ENCODE results near the gene ALKBH5. TPM values are rescaled to one million over a fixed set of nuclear protein-coding genes. Genes with fewer than 3 reads are reported as not detected.
"Not testable (repeated sequence)": the region's sequence is repeated elsewhere in the genome, so short reads cannot be mapped to it uniquely, and the experiment has no call there.

Gene ALKBH5
- total RNA-seq, 2 donors from 2014 or later: 177 to 193 TPM

GRCh38 chr17:18203308-18203707 lies 19.7 kb downstream of the ALKBH5 start:
- Histone ChIP-seq H3K27ac (no peak overlapping the region), H3K4me1 (peaks cover 0 to 46% of the 10 kb centered on the region in 2 donors), H3K36me3 (peaks cover 28% of the 10 kb centered on the region), H3K9me3 (no peaks in the 10 kb centered on the region), H3K27me3 (no peaks in the 10 kb centered on the region), H3K4me3 (no peak overlapping the region)
- DNase-seq (ENCODE audit: low spot score): no peak
- TF ChIP-seq CTCF (IDR thresholded peaks at IDR 0.05): no peak

GRCh38 chr17:18205861-18206260 lies 22.2 kb downstream of the ALKBH5 start:
- Histone ChIP-seq H3K36me3 (peaks cover 47% of the 10 kb centered on the region), H3K27ac (no peak overlapping the region), H3K4me3 (no peak overlapping the region), H3K9me3 (no peaks in the 10 kb centered on the region), H3K4me1 (peaks cover 0 to 20% of the 10 kb centered on the region in 2 donors), H3K27me3 (no peaks in the 10 kb centered on the region)
- no peak for DNase-seq (ENCODE audit: low spot score)
- no peak for TF ChIP-seq CTCF (IDR thresholded peaks at IDR 0.05)

GRCh38 chr17:18206962-18207361 lies 23.3 kb downstream of the ALKBH5 start:
- Histone ChIP-seq H3K27me3 (no peaks in the 10 kb centered on the region), H3K36me3 (peaks cover 50% of the 10 kb centered on the region), H3K27ac (no peak overlapping the region), H3K4me3 (no peak overlapping the region), H3K4me1 (peaks cover 0 to 11% of the 10 kb centered on the region in 2 donors), H3K9me3 (no peaks in the 10 kb centered on the region)
- DNase-seq (ENCODE audit: low spot score): no peak
- no peak for TF ChIP-seq CTCF (IDR thresholded peaks at IDR 0.05)

GRCh38 chr17:18208092-18208491 lies 24.5 kb downstream of the ALKBH5 start:
- no peaks in the 10 kb centered on the region for H3K27me3 ChIP-seq
- no peak overlapping the region for H3K27ac ChIP-seq
- H3K4me1 ChIP-seq: peaks cover 0 to 3% of the 10 kb centered on the region in 2 donors
- H3K9me3 ChIP-seq: no peaks in the 10 kb centered on the region
- no peak for TF ChIP-seq CTCF (IDR thresholded peaks at IDR 0.05)
- peaks cover 50% of the 10 kb centered on the region for H3K36me3 ChIP-seq
- no peak overlapping the region for H3K4me3 ChIP-seq
- DNase-seq (ENCODE audit: low spot score): no peak

- TF ChIP-seq CTCF (IDR thresholded peaks at IDR 0.05): no peak
- H3K4me3 ChIP-seq: no peak overlapping the region
These were observed 30.1 kb downstream of the ALKBH5 start for GRCh38 chr17:18213666-18214270.

GRCh38 chr17:18216906-18217305 lies 33.3 kb downstream of the ALKBH5 start:
- not testable (repeated sequence) for H3K9me3 ChIP-seq; H3K36me3 ChIP-seq; DNase-seq (ENCODE audit: low spot score); H3K27me3 ChIP-seq; H3K4me1 ChIP-seq; H3K27ac ChIP-seq; H3K4me3 ChIP-seq

More at GRCh38 chr17:18213666-18214270, 30.1 kb downstream of the ALKBH5 start:
- peaks cover 0 to 3% of the 10 kb centered on the region in 2 donors for H3K4me1 ChIP-seq
- no peak for DNase-seq (ENCODE audit: low spot score)
- H3K27me3 ChIP-seq: no peaks in the 10 kb centered on the region
- H3K9me3 ChIP-seq: no peaks in the 10 kb centered on the region
- peaks cover 24% of the 10 kb centered on the region for H3K36me3 ChIP-seq
- no peak overlapping the region for H3K27ac ChIP-seq
